Thyroid gland (tissue), 4 donors: ENCODE data around the gene MRPL14. TPM values are rescaled to one million over a fixed set of nuclear protein-coding genes. Genes with fewer than 3 reads are reported as not detected.

Experiments
- DNase-seq, 2 donors: peaks; one replicate each; pipeline ENCODE4 v3.0.0-alpha.2; 2019
- H3K27ac ChIP-seq, 3 donors: fragments of 200-600 bp; sonication (generic); 1 replicate in 2 of 3; 2 replicates in 1 of 3; pipeline ENCODE4 v1.5.1; 2016 to 2019; ENCODE audit warnings: mild to moderate bottlenecking in 1 of 3, moderate library complexity in 1 of 3
- H3K27me3 ChIP-seq: fragments of 200-600 bp; sonication (generic); one replicate; pipeline ENCODE4 v1.5.1; 2019
- H3K36me3 ChIP-seq, 2 donors: fragments of 200-600 bp; sonication (generic); one replicate each; pipeline ENCODE4 v1.5.1; 2016 to 2019
- H3K4me1 ChIP-seq, 2 donors: fragments of 200-600 bp; sonication (generic); one replicate each; pipeline ENCODE4 v1.5.1; 2017 to 2019
- H3K4me3 ChIP-seq, 3 donors: fragments of 200-600 bp; sonication (generic); replicated peaks in 1 of 3; 1 replicate in 2 of 3; 2 replicates in 1 of 3; pipeline ENCODE4 v1.5.1; 2016; ENCODE audit warnings: mild to moderate bottlenecking in 1 of 3
- H3K9me3 ChIP-seq: fragments of 200-600 bp; sonication (generic); one replicate; pipeline ENCODE4 v1.5.1; 2017
- POLR2A ChIP-seq, 2 donors: fragments of 450-650 bp; IDR thresholded peaks; one replicate each; pipeline ENCODE4 v1.6.1; 2017; ENCODE audit warnings: antibody characterized with exemption in 2 of 2, mild to moderate bottlenecking in 2 of 2, moderate library complexity in 1 of 2
- WGBS, 2 donors: methylation state at CpG; one replicate each; pipeline ENCODE4 v1.1.5; 2017; 5-methylcytosine and 5-hydroxymethylcytosine counted together
- intact Hi-C: fragments of 100-400 bp; cut with DNase I; formaldehyde crosslinking; loops from one replicate; pipeline ENCODE4 v1.15.1; 2023
- total RNA-seq, 4 donors: library from RNA; depleted of rRNA; stranded (reverse); fragments of >200 nt; gene quantifications; one replicate each; pipeline ENCODE4 v1.2.3, GENCODE V29; 2016
- TF ChIP-seq, protein P1 (sequence below), 6 experiments: fragments of 200-600 bp in 3 of 6; fragments of 450-650 bp in 3 of 6; sonication (generic) in 3 of 6; IDR thresholded peaks; one replicate each; pipeline ENCODE4 v1.5.1; 2016 to 2019; ENCODE audit warnings: antibody characterized with exemption in 6 of 6, mild to moderate bottlenecking in 2 of 6, inconsistent platforms in 1 of 6, moderate library complexity in 1 of 6

The MRPL14 gene
- total RNA-seq, 4 donors from 2014 or later = 26.5 to 80.5 (median 31.1) TPM

- intact Hi-C loops = no loop called here
- Histone ChIP-seq H3K4me3 (no peak overlapping the region), H3K4me1 (peaks cover 4 to 17% of the 10 kb centered on the region in 2 donors), H3K27me3 (no peaks in the 10 kb centered on the region), H3K27ac (no peak overlapping the region), H3K9me3 (no peaks in the 10 kb centered on the region), H3K36me3 (no peaks in the 10 kb centered on the region)
- WGBS, 2 donors = 78 to 81% methylated on average over 5 of the region's 5 CpGs
- TF ChIP-seq POLR2A (IDR thresholded peaks at IDR 0.05) = no peak
- TF ChIP-seq, protein P1, sequence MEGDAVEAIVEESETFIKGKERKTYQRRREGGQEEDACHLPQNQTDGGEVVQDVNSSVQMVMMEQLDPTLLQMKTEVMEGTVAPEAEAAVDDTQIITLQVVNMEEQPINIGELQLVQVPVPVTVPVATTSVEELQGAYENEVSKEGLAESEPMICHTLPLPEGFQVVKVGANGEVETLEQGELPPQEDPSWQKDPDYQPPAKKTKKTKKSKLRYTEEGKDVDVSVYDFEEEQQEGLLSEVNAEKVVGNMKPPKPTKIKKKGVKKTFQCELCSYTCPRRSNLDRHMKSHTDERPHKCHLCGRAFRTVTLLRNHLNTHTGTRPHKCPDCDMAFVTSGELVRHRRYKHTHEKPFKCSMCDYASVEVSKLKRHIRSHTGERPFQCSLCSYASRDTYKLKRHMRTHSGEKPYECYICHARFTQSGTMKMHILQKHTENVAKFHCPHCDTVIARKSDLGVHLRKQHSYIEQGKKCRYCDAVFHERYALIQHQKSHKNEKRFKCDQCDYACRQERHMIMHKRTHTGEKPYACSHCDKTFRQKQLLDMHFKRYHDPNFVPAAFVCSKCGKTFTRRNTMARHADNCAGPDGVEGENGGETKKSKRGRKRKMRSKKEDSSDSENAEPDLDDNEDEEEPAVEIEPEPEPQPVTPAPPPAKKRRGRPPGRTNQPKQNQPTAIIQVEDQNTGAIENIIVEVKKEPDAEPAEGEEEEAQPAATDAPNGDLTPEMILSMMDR (IDR thresholded peaks at IDR 0.05) = no peak
- DNase-seq = no peak
Observed at GRCh38 chr6:44068607-44069296, 58.5 kb downstream of the MRPL14 start.

GRCh38 chr6:44067173-44068139, 59.8 kb downstream of the MRPL14 start:
- Histone ChIP-seq H3K27me3 (no peaks in the 10 kb centered on the region), H3K27ac (no peak overlapping the region), H3K4me1 (peaks cover 0 to 10% of the 10 kb centered on the region in 2 donors), H3K9me3 (no peaks in the 10 kb centered on the region), H3K4me3 (no peak overlapping the region), H3K36me3 (no peaks in the 10 kb centered on the region)
- no peak for TF ChIP-seq POLR2A (IDR thresholded peaks at IDR 0.05)
- TF ChIP-seq, protein P1 (IDR thresholded peaks at IDR 0.05) = no peak
- intact Hi-C loops = no loop called here
- no peak for DNase-seq
- WGBS, 2 donors = 74 to 85% methylated on average over 5 to 7 of the region's 7 CpGs

GRCh38 chr6:44066394-44067172, 60.7 kb downstream of the MRPL14 start:
- no peak for DNase-seq
- Histone ChIP-seq H3K27ac (no peak overlapping the region), H3K4me1 (peaks cover 2 to 9% of the 10 kb centered on the region in 2 donors), H3K36me3 (no peaks in the 10 kb centered on the region), H3K27me3 (no peaks in the 10 kb centered on the region), H3K4me3 (no peak overlapping the region), H3K9me3 (no peaks in the 10 kb centered on the region)
- intact Hi-C loops = no loop called here
- 83 to 100% methylated on average over 4 to 5 of the region's 6 CpGs for WGBS, 2 donors
- no peak for TF ChIP-seq POLR2A (IDR thresholded peaks at IDR 0.05)
- TF ChIP-seq, protein P1 (IDR thresholded peaks at IDR 0.05) = no peak

DNA sequence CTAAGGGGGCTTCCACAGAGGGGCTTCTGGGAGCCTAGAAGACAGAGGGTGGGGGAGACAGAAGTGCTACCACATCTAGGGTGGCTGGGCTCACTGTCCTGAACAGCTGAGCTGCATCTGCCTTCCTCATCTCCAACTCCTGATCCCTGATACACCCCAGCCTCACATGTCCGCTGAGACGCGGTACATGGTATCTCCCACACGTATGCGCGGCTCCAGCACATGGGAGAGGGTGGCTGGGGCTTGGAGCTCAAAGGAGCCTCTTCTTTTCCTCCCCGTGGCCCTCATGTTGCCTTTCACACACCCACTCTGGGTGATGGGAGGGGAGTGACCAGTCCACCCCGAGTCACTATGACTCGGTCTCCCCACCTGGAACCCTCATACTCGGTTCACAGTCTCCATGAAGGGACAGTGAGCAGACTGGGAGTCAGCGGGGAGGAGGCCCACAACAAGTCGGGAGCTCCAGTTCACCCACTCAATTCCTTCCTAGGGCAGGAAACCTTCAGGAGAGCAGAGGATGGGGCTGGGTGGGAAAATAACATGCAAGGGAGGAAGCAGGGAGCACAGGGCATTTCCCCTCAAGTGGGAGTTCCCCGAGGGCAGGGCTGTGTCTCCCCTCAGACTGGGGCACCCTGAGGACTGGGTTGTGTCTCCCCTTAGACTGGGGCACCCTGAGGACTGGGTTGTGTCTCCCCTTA, 61.7 kb downstream of the MRPL14 start:
- H3K4me3 ChIP-seq = no peak overlapping the region
- H3K4me1 ChIP-seq = peaks cover 5 to 9% of the 10 kb centered on the region in 2 donors
- no peak for TF ChIP-seq POLR2A (IDR thresholded peaks at IDR 0.05)
- TF ChIP-seq, protein P1 (IDR thresholded peaks at IDR 0.05) = no peak
- DNase-seq = no peak
- no peak overlapping the region for H3K27ac ChIP-seq
- H3K27me3 ChIP-seq = no peaks in the 10 kb centered on the region
- intact Hi-C loops = no loop called here
- H3K9me3 ChIP-seq = no peaks in the 10 kb centered on the region
- 86 to 87% methylated on average over 10 to 13 of the region's 13 CpGs for WGBS, 2 donors
- H3K36me3 ChIP-seq = no peaks in the 10 kb centered on the region
